Measurements from ENCODE around the gene CEACAM18.
"Not testable (repeated sequence)": the region's sequence is repeated elsewhere in the genome, so short reads cannot be mapped to it uniquely, and the experiment has no call there.

CEACAM18 gene

GRCh38 chr19:51500931-51501330, 22.6 kb downstream of the CEACAM18 start:
- not testable (repeated sequence) for DNase-seq

- peak; percentile 59 for DNase-seq
Measured at GRCh38 chr19:51501594-51502263, 23.4 kb downstream of the CEACAM18 start, which contains the start of gene SIGLEC12. Gene SIGLEC12 (minus strand): TSS chr19:51501800. CDS start chr19:51501733, 67 bp downstream.

DNA sequence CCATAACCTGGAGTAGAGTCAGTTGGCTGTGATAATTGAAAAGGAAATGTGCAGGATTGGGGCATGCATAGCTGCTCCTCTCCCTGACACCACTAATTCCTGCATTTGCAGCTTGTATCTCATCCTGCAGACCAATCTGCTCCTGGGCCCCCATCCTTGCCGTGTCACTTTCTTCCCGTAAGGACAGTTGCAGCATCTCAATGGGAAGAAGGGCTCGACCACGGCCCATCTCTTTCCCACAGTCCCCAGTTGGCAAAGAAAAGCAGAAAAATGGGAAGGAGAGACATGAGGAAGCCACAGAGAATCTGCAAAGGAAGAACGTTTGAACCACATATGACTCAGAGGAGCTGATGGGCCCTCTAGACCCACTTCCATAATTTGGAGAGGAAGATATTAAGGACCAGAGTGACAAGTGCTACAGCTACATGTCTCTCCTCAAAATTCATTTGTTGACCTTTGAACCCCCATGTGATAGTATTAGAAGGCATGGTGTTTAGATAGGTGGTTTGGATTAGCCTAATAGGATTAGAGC, 25.0 kb downstream of the CEACAM18 start:
- DNase-seq: peak; percentile 50

- no peak for DNase-seq
Measured at GRCh38 chr19:51503896-51504295, 25.6 kb downstream of the CEACAM18 start.

DNA sequence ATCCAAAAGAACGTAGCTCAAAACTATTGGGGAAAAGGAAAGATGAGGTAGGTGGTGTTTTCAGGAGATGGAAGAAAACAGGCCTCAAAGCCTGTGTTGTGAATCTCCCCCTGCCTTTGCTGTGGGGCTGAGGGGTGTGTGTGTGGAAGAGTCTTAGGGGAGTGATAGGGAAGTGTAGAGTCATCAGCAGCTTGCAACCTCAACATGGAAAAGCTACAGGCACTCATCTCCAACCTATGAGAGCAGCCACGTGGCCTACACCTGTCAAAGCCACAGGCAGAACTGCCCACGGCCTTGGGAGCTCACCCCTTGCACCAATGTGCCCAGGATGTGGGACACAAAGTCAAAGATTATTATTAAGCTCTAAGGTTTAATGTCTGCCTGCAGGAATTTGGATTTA, 27.6 kb downstream of the CEACAM18 start:
- no peak for DNase-seq

DNA sequence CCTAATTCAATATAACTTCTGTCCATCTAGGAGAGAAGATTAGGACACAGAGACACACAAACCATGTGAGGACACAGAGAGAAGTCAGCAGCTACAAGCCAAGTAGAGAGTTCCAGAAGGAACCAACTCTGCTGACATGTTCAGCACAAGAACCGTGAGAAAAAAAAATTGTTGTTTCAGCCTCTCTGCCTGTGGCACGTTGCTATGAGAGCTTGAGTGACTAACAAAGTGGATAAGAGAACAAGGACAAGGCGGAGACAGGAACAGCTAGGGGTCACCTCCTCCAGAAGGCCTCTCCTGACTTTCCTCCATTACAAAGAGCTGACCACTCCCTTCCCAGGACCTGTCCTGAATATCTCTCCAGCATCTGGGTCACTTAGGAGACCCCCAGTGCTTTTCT, 28.9 kb downstream of the CEACAM18 start:
- no peak for DNase-seq

DNA sequence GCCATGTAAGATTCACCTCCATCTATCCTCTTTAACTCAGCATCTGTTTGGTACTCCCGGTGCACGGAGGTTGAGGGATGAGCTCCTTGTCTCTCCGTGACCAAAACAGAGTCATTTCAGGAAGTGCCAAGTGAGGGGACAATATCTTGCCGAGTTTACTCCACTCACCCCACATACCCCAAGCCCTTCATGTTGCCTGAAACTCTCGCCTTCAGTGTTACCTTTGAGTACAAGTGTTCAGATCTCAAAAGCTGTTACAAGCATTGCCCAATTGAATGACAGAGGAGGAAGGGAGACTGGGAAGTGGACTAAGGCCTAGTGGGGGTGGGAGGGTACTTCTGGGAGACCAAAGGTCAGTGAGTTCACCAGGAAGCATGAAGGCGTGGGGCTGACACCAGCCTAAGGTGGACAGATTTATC, 29.3 kb downstream of the CEACAM18 start:
- no peak for DNase-seq

- no peak for DNase-seq
Measured at GRCh38 chr19:51508059-51508733, 29.9 kb downstream of the CEACAM18 start.

DNA sequence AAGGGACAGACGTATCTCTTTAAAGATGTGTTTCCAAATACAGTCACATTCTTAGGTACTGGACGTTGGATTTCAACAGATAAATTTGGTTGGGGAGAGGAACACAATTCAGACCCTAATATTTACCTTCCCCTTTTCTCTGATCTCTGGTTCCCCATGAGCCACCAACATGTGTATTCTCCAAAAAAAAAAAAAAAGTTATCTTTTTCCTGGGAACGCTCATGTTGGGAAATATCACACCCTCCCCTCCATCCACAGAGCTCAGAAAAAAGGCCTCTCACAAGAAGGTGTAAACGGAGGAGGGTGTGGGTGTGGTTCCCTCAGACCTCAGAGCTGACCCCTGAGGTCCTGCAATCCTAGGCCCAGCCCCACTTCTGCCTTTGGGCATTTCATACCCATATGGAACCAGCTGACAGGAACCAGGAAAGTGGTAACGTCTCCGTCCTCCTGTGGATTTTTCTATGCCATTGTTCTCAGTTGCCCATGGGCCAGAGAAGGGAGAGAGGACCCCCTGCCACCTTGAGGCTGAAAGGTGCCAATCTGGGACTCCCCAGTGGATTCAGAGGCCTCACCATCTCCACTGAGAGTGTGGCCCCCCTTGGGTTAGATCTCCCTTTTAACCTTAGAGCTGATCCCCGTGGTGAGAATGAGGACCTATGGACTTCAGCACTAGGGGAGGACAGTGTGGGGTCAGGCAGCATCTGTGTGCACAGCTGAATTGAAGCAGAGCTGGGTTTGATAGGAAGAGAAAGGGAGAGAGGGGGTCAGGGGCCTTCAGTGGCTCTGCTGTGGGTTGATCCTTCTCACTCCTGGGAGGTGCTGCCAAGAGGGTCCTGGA, 31.7 kb downstream of the CEACAM18 start:
- no peak for DNase-seq

- DNase-seq: no peak
Measured at GRCh38 chr19:51511353-51511752, 33.0 kb downstream of the CEACAM18 start.

- DNase-seq: no peak
Measured at GRCh38 chr19:51513968-51514367, 35.6 kb downstream of the CEACAM18 start.

DNA sequence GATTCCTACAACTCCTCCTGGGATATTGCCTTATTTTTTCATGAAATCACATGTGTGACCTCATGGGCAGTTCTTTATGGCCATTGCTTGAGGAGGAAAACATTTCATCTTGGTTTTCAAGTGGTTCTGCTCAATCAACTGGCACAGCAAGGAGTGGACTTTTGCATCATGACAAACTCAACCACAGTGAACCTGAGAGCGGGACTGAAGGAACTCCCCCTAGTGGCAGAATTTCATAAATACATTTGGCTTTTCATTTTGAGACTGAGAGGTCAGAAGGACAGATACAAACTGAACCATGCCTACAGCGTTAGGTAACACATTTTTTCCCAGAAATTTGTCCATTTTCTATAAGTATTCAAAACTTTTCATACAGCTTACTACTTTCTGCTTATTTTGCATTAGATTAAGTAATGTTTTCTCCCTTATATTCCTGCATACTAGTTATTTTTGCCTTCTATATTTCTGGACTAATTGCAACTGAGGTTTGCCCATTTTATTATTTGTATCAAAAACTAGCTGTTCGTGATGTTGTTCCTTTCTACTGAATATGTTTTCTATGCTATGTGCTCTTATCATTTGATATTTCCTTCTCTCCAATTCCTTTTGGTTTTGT, 36.6 kb downstream of the CEACAM18 start:
- DNase-seq: peak; percentile 83

GRCh38 chr19:51520728-51521127, 42.4 kb downstream of the CEACAM18 start:
- DNase-seq: no peak

- DNase-seq: no peak
Measured at GRCh38 chr19:51521357-51521756, 43.0 kb downstream of the CEACAM18 start.

- DNase-seq: no peak
Measured at GRCh38 chr19:51521781-51522180, 43.4 kb downstream of the CEACAM18 start.

DNA sequence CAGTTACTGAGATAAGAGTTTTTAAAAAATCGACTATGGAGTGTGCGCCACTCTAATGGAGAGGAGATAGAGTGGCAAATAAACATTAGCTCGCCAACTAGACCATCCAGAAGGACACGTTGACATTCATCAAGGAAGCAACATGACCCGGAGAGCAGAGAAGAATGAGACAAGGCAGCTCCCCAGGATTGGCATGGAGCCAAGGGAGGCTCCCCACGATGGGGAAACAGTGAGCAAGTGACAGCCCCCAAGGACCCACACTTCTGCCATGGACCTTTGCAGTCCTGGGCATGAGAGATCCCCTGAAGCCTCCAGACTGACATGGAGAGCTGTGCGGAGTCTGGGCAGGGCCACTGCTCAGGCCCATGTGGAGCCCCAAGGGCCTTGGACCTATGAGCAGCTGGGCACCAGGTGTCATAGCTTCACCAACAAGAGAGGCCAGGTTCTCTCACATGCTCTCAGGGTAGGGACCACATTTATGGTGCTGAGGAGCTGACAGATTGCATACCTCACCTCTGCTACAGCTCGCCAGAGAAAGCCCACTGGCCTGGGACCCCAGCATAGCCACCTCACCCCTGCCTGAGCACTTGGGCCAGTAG, 46.4 kb downstream of the CEACAM18 start:
- DNase-seq: no peak

DNA sequence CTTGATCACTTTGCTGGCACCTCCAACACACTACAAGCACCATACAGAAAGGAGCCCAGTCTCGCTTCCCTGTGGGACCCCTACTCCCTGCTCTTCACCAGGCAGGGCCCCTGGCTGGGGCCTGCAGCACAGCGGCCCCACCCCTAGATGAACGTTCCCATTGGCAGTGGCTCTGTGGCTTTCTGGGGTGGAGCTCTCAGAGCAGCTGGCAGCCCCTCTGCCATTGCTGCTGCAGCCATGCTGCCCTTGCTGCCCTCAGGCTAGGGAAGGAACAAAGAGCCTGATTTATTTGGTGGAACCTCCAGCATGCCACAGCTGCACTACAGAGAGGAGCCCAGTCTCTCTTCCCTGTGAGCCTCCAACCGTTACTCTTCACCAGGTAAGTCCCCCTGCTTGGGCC, 47.3 kb downstream of the CEACAM18 start:
- DNase-seq: no peak

- no peak for DNase-seq
Measured at GRCh38 chr19:51529301-51529700, 51.0 kb downstream of the CEACAM18 start.

- no peak for DNase-seq
Measured at GRCh38 chr19:51530616-51531015, 52.3 kb downstream of the CEACAM18 start.

- DNase-seq: peak; percentile 88
Measured at GRCh38 chr19:51531349-51532315, 53.3 kb downstream of the CEACAM18 start, which contains the start of gene SIGLEC6. Gene SIGLEC6 (minus strand): TSS chr19:51531670. CDS start chr19:51531648, 22 bp downstream.

GRCh38 chr19:51535535-51535934, 57.2 kb downstream of the CEACAM18 start:
- no peak for DNase-seq
